IPS-15b (cell line): Measurements from ENCODE around the gene MRPS27.

Experiments used
- H3K27me3 ChIP-seq: one replicate; pipeline ENCODE4 v1.6.1; 2013; ENCODE audit warnings: low read length; ENCODE audit not compliant: control insufficient read depth, insufficient read depth
- H3K36me3 ChIP-seq: one replicate; pipeline ENCODE4 v1.6.1; 2013; ENCODE audit warnings: low read length; ENCODE audit not compliant: control insufficient read depth, insufficient read depth
- H3K4me1 ChIP-seq: one replicate; pipeline ENCODE4 v1.6.1; 2013; ENCODE audit warnings: mild to moderate bottlenecking, low read length; ENCODE audit not compliant: control insufficient read depth, insufficient read depth
- H3K4me3 ChIP-seq: one replicate; pipeline ENCODE4 v1.5.1; 2013; ENCODE audit warnings: low read depth, low read length
- H3K9ac ChIP-seq: one replicate; pipeline ENCODE4 v1.6.1; 2013; ENCODE audit warnings: low read depth, mild to moderate bottlenecking, low read length
- H3K9me3 ChIP-seq: one replicate; pipeline ENCODE4 v1.6.1; 2013; ENCODE audit warnings: mild to moderate bottlenecking, low read length; ENCODE audit not compliant: control insufficient read depth, insufficient read depth

The MRPS27 gene

GRCh38 chr5:72355706-72356299, 35.8 kb upstream of the MRPS27 start:
- Histone ChIP-seq H3K9me3 (no peaks in the 10 kb centered on the region), H3K4me1 (no peaks in the 10 kb centered on the region), H3K9ac (no peak overlapping the region), H3K36me3 (no peaks in the 10 kb centered on the region), H3K4me3 (no peak overlapping the region), H3K27me3 (no peaks in the 10 kb centered on the region)

GRCh38 chr5:72353046-72353445, 33.0 kb upstream of the MRPS27 start:
- Histone ChIP-seq H3K9ac (no peak overlapping the region), H3K36me3 (no peaks in the 10 kb centered on the region), H3K4me1 (no peaks in the 10 kb centered on the region), H3K9me3 (no peaks in the 10 kb centered on the region), H3K27me3 (no peaks in the 10 kb centered on the region), H3K4me3 (no peak overlapping the region)

- Histone ChIP-seq H3K4me3 (no peak overlapping the region), H3K9me3 (no peaks in the 10 kb centered on the region), H3K4me1 (no peaks in the 10 kb centered on the region), H3K36me3 (no peaks in the 10 kb centered on the region), H3K9ac (no peak overlapping the region), H3K27me3 (no peaks in the 10 kb centered on the region)
Measured at GRCh38 chr5:72352616-72353015, 32.6 kb upstream of the MRPS27 start.

GRCh38 chr5:72351376-72351775, 31.3 kb upstream of the MRPS27 start:
- Histone ChIP-seq H3K36me3 (no peaks in the 10 kb centered on the region), H3K9ac (no peak overlapping the region), H3K9me3 (no peaks in the 10 kb centered on the region), H3K4me3 (no peak overlapping the region), H3K27me3 (no peaks in the 10 kb centered on the region), H3K4me1 (no peaks in the 10 kb centered on the region)

- no peaks in the 10 kb centered on the region for H3K36me3 ChIP-seq
- H3K4me3 ChIP-seq: no peak overlapping the region
- no peak overlapping the region for H3K9ac ChIP-seq
- no peaks in the 10 kb centered on the region for H3K4me1 ChIP-seq
- no peaks in the 10 kb centered on the region for H3K9me3 ChIP-seq
- H3K27me3 ChIP-seq: no peaks in the 10 kb centered on the region
Measured at GRCh38 chr5:72347801-72348308, 27.8 kb upstream of the MRPS27 start.

GRCh38 chr5:72346398-72346797, 26.4 kb upstream of the MRPS27 start:
- Histone ChIP-seq H3K9me3 (no peaks in the 10 kb centered on the region), H3K36me3 (no peaks in the 10 kb centered on the region), H3K27me3 (no peaks in the 10 kb centered on the region), H3K9ac (no peak overlapping the region), H3K4me3 (no peak overlapping the region), H3K4me1 (no peaks in the 10 kb centered on the region)

- H3K27me3 ChIP-seq: no peaks in the 10 kb centered on the region
- no peaks in the 10 kb centered on the region for H3K4me1 ChIP-seq
- H3K9me3 ChIP-seq: no peaks in the 10 kb centered on the region
- peaks cover 6% of the 10 kb centered on the region for H3K36me3 ChIP-seq
- H3K4me3 ChIP-seq: no peak overlapping the region
- no peak overlapping the region for H3K9ac ChIP-seq
Measured at GRCh38 chr5:72338689-72339209, 18.7 kb upstream of the MRPS27 start.

- no peaks in the 10 kb centered on the region for H3K27me3 ChIP-seq
- peaks cover 6% of the 10 kb centered on the region for H3K36me3 ChIP-seq
- H3K4me3 ChIP-seq: no peak overlapping the region
- H3K9ac ChIP-seq: no peak overlapping the region
- no peaks in the 10 kb centered on the region for H3K9me3 ChIP-seq
- H3K4me1 ChIP-seq: no peaks in the 10 kb centered on the region
Measured at GRCh38 chr5:72337159-72337558, 17.1 kb upstream of the MRPS27 start.

- H3K4me1 ChIP-seq: peaks cover 10% of the 10 kb centered on the region
Measured at GRCh38 chr5:72330712-72331111, 10.7 kb upstream of the MRPS27 start.

GRCh38 chr5:72328172-72328571, 8.1 kb upstream of the MRPS27 start:
- Histone ChIP-seq H3K4me3 (no peak overlapping the region), H3K9ac (no peak overlapping the region), H3K4me1 (peaks cover 10% of the 10 kb centered on the region), H3K36me3 (peaks cover 4% of the 10 kb centered on the region), H3K9me3 (no peaks in the 10 kb centered on the region), H3K27me3 (no peaks in the 10 kb centered on the region)

More at GRCh38 chr5:72330712-72331111, 10.7 kb upstream of the MRPS27 start:
- no peaks in the 10 kb centered on the region for H3K36me3 ChIP-seq
- H3K9ac ChIP-seq: no peak overlapping the region
- H3K27me3 ChIP-seq: no peaks in the 10 kb centered on the region
- no peak overlapping the region for H3K4me3 ChIP-seq
- H3K9me3 ChIP-seq: no peaks in the 10 kb centered on the region

- Histone ChIP-seq H3K9me3 (no peaks in the 10 kb centered on the region), H3K4me1 (peaks cover 10% of the 10 kb centered on the region), H3K9ac (no peak overlapping the region), H3K4me3 (no peak overlapping the region), H3K27me3 (no peaks in the 10 kb centered on the region), H3K36me3 (peaks cover 4% of the 10 kb centered on the region)
Measured at GRCh38 chr5:72326306-72326649, 6.2 kb upstream of the MRPS27 start.

- no peaks in the 10 kb centered on the region for H3K27me3 ChIP-seq
- H3K9ac ChIP-seq: no peak overlapping the region
- H3K9me3 ChIP-seq: no peaks in the 10 kb centered on the region
- H3K4me1 ChIP-seq: peaks cover 5% of the 10 kb centered on the region
- peaks cover 4% of the 10 kb centered on the region for H3K36me3 ChIP-seq
- no peak overlapping the region for H3K4me3 ChIP-seq
Measured at GRCh38 chr5:72325566-72326305, 5.7 kb upstream of the MRPS27 start.
